HG03521 (cell line): ENCODE measurements around the gene ZFAND2B.
"Not testable (repeated sequence)": the region's sequence is repeated elsewhere in the genome, so short reads cannot be mapped to it uniquely, and the experiment has no call there.

Source experiments
- ATAC-seq: cut with Tn5 transposase; IDR thresholded peaks from one replicate; pipeline ENCODE4 v1.9.1; 2021; ENCODE audit warnings: mild to moderate bottlenecking, moderate library complexity; ENCODE audit not compliant: unreplicated experiment

The ZFAND2B gene

GRCh38 chr2:219175928-219176817, 30.4 kb upstream of the ZFAND2B start:
- peak; percentile 10 for ATAC-seq

GRCh38 chr2:219176818-219177551, 29.6 kb upstream of the ZFAND2B start, which contains the start of gene CNPPD1:
Gene CNPPD1, minus strand, starts transcription at chr2:219176925. Its CDS starts 97 bp downstream, at chr2:219176828.
- ATAC-seq, result peak; percentile 62

GRCh38 chr2:219177552-219178376, 28.8 kb upstream of the ZFAND2B start, which contains the start of gene RETREG2:
Gene RETREG2, plus strand, starts transcription at chr2:219178275. Its CDS starts 78 bp downstream, at chr2:219178353.
- ATAC-seq, result peak; percentile 40

DNA sequence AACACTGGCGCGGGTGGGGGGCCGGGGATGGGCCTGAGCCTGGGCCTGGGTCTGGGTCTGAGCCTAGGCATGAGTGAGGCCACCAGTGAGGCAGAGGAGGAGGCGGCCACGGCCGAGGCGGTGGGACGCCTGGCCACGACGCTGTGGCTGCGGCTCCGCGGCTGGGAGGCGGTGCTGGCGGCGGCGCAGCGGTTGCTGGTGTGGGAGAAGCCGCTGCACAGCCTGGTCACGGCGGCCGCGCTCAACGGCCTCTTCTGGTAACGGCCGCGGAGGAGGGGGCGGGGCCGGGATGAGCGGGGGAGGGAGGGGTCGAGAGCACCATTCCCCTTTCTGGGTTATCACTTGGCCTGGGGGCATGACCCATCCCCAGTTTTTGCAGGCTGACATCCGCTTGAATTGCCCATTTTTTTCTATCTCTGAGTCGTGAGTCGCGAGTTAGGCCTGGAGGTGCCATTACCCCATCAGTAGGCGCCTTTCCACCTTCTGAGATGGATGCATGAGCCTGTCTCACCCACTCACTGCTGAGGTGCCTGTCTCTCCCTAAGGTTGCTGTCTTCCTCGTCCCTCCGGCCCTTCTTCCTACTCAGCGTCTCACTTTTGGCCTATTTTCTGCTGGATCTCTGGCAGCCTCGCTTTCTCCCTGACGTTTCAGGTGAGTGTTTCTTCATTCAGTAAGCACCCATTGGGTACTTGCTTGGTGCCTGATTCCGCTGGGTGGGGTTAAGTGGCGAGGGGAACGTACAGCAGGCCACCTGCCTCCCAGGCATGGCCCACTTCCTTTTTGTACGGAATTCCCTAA, 28.0 kb upstream of the ZFAND2B start:
- ATAC-seq, result peak; percentile 19

DNA sequence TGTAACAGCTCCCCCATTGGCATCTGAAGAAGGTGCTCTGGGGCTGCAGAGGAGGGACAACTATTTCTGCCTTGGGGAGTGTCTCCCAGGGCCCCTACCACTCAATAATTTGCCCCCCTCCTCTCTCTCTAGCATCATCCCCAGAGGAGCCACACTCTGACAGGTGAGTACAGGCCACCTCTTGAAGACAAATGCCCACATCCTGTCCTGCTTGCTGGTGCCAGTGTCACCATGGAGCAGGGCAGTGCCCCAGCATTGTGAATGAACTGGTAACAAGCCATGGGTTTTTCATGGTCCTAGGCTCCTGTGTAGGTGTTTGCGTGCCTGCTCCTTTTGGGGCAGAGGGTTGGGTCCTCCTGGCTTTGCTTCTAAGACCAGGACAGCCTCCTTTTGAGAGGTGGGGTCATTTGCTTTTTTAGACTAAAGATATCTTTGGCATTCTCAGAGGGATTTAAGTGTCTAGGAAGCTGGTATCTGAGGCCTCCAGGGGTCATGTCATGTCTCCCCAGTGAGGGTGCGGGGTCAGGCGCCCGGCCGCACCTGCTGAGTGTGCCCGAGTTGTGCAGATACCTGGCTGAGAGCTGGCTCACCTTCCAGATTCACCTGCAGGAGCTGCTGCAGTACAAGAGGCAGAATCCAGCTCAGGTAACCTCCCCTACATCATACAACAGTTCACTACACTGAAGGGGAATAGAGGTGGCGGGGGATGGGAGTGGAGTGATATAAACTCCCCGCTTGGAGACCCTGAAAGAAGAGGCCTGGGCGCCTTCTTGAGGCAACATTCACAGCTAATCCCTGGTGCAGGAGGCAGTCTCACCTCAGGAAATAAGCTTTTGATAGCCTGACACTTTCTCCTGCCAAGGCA, 26.7 kb upstream of the ZFAND2B start:
- ATAC-seq, result no peak

DNA sequence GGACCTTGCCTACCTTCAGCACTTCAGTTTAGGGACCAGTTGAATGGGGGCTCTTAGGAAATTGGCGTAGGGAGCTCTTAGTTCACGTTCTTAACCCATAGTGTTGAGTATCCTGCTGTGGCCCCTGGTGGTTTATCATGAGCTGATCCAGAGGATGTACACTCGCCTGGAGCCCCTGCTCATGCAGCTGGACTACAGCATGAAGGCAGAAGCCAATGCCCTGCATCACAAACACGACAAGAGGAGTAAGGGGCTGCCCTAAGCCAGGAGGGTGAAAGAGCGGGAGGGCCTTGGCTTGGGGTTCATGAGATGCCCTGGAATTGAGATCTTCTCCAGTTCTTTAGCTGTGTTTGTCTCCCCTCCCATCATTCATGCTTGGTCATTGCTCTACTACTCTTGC, 25.6 kb upstream of the ZFAND2B start:
- no peak for ATAC-seq

GRCh38 chr2:219181531-219181930, 25.1 kb upstream of the ZFAND2B start:
- no peak for ATAC-seq

DNA sequence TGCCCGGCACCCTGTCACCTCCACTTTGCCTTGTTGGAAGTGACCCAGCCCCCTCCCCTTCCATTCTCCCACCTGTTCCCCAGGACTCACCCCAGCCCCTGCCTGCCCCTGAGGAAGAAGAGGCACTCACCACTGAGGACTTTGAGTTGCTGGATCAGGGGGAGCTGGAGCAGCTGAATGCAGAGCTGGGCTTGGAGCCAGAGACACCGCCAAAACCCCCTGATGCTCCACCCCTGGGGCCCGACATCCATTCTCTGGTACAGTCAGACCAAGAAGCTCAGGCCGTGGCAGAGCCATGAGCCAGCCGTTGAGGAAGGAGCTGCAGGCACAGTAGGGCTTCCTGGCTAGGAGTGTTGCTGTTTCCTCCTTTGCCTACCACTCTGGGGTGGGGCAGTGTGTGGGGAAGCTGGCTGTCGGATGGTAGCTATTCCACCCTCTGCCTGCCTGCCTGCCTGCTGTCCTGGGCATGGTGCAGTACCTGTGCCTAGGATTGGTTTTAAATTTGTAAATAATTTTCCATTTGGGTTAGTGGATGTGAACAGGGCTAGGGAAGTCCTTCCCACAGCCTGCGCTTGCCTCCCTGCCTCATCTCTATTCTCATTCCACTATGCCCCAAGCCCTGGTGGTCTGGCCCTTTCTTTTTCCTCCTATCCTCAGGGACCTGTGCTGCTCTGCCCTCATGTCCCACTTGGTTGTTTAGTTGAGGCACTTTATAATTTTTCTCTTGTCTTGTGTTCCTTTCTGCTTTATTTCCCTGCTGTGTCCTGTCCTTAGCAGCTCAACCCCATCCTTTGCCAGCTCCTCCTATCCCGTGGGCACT, 24.0 kb upstream of the ZFAND2B start:
- no peak for ATAC-seq

DNA sequence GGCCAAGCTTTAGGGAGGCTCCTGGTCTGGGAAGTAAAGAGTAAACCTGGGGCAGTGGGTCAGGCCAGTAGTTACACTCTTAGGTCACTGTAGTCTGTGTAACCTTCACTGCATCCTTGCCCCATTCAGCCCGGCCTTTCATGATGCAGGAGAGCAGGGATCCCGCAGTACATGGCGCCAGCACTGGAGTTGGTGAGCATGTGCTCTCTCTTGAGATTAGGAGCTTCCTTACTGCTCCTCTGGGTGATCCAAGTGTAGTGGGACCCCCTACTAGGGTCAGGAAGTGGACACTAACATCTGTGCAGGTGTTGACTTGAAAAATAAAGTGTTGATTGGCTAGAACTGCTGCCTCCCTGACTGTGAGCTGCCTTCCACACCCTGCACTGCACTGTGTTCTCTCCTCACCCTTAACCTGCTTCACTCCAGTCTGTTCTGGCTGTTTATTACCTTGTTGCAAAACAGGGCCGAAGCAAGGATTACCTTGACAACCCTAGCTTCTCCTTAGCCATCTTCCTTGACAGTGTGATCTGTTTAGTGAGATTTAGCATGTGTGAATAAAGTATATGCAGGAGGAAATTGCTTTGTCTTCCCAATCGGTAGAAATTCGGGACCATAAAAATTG, 23.3 kb upstream of the ZFAND2B start:
- no peak for ATAC-seq

DNA sequence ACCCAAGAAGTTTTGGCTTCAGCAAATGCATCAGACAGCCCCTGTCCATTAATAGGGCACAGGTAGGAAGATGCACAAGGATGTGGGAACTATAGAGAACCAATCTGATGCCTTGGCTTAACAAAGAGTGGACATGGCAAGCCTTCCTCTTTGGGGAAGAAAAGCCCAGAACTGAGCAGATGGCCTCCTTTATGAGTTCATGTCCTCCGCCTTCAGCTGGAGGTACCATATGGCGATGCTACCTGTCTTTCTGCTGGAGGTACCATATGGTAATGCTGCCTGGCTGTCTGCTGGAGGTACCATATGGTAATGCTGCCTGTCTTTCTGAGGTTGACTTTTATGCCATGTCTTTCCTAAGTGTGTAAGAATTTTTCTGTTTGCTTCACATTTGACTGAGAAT, 22.5 kb upstream of the ZFAND2B start:
- no peak for ATAC-seq

DNA sequence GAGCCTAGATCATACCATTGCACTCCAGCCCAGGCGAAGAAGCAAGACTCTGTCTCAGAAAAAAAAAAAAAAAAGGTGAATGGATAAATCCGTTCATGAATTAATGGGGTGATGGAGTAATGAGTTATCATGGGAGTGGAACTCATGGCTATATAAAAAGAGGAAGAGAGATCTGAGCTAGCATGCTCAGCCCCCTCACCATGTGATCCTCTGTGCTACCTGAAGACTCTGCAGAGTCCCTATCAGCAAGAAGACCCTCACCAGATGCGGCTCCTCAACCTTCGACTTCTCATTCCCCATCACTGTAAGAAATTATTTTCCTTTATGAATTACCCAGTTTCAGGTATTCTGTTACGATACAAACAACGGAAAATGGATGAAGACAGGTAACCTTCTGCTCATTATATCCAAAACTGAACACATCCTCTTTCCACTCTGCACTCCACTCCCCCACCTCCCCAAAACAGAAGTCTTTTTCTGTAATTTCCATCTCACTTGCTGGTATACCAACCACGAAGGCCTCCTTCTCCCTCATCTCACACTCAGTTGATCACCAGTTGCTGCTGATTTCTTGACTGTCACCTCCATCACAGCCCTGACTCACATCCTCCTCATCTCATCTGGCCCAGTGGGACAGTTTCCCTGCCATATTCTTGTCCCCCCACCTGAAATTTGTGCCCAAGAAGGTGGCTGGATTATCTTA, 19.7 kb upstream of the ZFAND2B start:
- ATAC-seq, result no peak

DNA sequence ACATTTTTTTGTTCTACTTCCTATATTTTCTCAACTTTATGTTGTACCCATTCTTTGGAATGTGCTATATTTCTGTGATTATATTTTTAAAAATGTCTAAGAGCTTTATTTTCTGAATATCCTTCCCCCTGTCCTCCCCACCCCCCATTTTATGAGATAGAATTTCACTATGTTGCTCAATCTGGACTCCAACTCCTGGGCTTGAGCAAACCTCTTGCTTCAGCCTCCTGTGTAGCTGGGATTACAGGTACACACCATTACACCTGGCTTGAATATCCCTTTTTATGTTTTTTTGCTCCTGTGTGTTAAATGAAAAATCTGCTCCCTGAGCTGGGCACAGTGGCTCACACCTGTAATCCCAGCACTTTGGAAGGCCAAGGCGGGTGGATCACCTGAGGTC, 9.2 kb upstream of the ZFAND2B start:
- no peak for ATAC-seq

DNA sequence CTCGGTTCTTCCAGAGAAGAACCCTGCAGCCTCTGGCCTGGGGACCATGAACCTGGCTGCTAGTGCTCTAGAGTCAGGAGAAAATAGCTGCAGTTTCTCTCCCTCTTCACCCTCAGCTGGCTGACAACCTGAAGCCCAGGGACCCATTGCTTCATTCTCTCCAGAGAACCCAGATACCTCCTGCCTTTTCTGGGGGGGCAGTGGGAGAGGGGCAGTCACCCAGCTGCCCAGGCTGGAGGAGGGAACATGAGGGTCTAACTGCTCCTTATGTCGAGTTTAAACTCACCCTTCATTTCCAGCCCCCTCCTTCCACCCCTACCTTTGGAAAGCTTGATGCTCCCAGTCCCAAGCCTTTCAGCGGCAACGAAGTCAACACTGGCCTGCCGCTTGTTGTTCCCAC, 7.6 kb upstream of the ZFAND2B start:
- no peak for ATAC-seq

- no peak for ATAC-seq
Measured at GRCh38 chr2:219199470-219200211, 6.9 kb upstream of the ZFAND2B start.

DNA sequence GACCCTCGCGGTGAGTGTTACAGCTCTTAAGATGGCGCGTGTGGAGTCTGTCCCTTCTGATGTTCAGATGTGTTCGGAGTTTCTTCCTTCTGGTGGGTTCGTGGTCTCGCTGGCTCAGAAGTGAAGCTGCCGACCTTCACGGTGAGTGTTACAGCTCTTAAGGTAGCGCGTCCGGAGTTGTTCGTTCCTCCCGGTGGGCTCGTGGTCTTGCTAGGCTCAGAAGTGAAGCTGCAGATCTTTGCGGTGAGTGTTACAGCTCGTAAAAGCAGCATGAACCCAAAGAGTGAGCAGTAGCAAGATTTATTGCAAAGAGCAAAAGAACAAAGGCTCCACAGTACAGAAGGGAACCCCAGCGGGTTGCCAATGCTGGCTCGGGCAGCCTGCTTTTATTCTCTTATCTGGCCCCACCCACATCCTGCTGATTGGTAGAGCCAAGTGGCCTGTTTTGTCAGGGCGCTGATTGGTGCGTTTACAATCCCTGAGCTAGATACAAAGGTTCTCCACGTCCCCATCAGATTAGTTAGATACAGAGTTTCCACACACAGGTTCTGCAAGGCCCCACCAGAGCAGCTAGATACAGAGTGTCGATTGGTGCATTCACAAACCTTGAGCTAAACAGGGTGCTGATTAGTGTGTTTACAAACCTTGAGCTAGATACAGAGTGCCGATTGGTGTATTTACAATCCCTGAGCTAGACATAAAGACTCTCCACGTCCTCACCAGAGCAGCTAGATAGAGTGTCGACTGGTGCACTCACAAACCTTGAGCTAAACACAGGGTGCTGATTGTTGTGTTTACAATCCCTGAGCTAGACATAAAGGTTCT, 5.9 kb upstream of the ZFAND2B start:
- not testable (repeated sequence) for ATAC-seq

GRCh38 chr2:219201331-219201730, 5.3 kb upstream of the ZFAND2B start:
- ATAC-seq, result not testable (repeated sequence)
